Measurements from ENCODE around the gene SAA1.
"Not testable (repeated sequence)": the region's sequence is repeated elsewhere in the genome, so short reads cannot be mapped to it uniquely, and the experiment has no call there.

SAA1 gene

DNA sequence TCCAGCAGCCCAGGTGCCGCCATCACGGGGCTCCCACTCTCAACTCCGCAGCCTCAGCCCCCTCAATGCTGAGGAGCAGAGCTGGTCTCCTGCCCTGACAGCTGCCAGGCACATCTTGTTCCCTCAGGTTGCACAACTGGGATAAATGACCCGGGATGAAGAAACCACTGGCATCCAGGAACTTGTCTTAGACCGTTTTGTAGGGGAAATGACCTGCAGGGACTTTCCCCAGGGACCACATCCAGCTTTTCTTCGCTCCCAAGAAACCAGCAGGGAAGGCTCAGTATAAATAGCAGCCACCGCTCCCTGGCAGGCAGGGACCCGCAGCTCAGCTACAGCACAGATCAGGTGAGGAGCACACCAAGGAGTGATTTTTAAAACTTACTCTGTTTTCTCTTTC, at the start of gene SAA1:
Gene SAA1 (plus strand): TSS at position 316 of the 400 bp plus-strand sequence. CDS start 624 bp downstream, outside the sequence.
- no peak for DNase-seq

DNA sequence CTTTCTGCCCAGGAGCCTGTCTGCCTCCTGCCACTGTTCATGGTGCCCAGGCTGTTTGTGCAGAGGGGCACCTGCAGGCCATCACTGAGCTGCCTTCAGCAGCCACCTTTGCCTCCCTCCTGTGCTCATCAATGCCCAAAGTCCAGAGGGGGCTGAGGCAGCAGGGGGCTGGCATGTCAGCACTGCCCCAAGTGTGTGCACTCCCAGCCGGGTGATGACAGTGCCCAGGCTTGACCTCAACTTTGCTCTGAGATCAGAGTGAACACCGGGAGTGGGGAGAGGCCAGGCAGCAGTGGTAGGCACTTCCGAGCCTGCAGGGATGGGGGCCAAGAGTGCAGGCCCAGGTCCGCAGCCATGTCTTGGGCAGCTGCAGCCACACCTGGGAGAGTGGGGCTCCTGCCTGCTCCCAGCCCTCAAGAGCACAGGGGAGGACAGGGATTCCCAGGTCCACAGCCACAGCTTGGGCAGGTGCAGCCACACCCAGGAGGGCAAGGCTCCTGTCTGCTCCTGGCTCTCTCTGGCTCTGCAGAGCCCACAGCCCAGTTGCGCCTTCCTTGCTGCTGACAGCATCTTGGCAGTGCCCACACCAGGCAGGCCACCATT, 44.7 kb upstream of the SAA1 start:
- DNase-seq = no peak

DNA sequence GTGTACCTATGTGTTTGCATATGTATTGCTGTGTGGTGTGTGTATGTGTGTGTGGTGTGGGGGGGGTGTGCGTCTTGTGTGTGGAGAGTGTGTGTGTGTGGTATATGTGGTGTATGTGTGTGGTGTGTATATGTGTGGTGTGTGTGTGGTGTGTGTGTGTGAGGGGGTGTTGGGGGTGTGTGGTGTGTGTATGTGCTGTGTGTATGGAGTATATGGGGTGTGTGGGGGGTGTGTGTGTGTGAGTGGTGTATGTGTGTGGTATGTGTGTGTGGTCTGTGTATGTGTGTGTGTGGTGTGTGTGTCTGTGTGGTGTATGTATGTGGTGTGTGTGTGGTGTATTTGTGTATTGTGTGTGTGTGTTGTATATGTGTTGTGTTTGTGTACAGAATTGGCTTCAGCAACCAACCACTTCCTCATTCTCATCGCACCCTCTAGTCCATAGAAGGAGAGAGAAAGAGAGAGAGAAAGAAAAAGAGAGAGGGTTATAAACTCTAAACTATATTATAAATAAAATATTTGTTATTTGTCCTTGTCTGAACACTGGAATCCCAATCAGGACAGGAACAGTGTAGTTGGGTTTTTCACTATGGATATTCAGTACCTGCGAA, 43.1 kb upstream of the SAA1 start:
- DNase-seq = no peak

DNA sequence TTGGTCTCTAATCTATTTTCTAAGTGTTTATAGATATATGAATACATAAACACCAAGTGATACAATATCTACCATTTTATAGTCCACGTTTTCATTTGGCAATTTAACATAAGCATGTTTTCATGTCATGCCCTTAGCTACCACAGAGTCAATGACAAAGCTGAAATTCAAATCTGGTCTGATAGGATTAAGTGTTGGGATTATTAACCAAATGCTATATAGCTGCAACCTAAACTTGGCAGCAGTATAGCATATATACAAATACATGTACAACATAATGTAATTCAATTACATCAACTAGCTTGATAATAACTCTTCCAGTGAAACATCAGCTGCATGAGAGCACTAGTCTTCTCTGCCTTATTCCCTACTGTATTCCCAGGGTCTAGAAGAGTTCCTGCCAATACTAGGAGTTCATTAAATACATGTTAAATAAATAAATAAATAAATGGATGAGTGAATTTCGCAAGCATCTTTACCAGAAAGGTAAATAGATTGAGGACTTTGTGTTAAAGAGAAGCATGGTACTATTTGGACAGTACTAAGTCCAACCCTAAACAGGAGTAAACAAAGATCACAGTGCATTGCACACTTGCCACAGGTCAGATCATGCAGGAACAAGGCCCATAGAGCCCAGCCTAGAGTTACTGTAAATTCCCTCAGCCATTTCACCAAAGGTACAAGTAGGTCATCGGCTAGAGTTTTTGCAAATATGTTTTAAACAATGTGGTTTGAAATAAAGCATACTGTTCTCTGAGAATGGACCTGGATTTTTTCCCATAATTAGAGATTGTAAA, 42.3 kb upstream of the SAA1 start:
- no peak for DNase-seq

DNA sequence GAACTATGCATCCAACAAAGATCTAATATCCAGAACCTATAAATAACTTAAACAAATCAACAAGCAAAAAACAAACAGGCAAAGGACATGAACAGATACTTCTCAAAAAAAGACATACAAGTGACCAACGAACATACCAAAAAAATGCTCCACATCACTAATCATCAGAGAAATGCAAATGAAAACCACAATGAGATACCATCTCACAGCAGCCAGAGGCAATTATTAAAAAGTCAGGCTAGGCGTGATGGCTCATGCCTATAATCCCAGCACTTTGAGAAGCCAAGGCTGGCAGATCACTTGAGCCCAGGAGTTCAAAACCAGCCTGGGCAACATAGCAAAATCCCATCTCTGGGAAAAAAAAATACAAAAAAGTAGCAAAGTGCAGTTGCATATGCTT, 40.2 kb upstream of the SAA1 start:
- DNase-seq = no peak

DNA sequence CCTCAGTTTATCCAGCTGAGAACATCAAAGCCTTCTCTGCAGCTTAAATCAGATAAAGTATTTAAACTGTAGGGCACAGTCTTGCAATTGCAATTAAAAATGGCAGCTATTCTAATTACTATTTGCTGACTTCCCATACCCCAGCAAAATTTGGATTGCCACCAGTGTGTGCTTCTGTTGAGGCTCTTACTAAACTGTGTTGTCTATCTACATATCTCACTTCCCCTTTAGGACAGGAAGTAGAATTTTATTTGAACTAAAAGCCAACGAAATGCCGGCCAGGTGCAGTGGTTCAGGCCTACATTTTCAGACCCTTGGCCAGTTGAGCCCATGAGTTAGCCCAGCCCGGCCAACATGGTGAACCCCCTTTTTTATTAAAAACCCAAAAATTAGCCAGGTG, 36.6 kb upstream of the SAA1 start:
- DNase-seq = no peak

DNA sequence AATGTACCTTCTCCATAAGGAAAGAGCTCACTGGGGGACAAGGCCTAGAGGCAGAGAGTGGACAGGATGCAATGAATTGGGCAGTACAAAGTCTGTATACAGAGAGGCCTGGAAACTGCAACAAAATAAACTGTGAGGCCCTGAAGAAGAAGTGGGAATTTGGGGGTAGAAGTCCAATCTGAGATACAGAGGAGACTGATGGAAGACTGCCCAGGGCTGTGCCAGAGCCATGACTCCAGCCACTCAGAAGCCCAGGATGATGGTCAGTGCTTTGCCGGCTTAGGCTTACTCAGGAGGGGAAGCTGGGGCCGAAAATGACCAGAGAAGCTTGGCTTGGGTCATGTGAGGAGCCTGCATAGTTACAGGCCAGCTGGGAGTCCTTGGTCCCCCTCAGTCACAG, 35.2 kb upstream of the SAA1 start:
- no peak for DNase-seq

DNA sequence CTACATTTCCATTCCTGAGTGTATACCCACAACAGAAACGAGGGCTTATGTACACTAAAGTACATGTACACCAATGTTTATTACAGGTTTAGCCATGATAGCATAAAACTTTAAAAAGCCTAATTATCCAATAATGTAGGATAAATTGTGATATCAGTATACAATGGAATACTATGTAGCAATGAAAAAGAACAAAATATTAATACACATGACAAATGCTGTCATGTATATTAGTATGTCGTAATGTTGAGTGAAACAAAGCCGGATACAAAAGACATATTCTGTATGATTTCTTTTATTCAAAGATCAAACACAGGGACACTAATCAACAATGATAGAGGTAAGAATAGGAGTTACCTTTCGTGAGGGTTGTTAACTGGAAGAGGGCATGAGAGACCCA, 32.2 kb upstream of the SAA1 start:
- no peak for DNase-seq

DNA sequence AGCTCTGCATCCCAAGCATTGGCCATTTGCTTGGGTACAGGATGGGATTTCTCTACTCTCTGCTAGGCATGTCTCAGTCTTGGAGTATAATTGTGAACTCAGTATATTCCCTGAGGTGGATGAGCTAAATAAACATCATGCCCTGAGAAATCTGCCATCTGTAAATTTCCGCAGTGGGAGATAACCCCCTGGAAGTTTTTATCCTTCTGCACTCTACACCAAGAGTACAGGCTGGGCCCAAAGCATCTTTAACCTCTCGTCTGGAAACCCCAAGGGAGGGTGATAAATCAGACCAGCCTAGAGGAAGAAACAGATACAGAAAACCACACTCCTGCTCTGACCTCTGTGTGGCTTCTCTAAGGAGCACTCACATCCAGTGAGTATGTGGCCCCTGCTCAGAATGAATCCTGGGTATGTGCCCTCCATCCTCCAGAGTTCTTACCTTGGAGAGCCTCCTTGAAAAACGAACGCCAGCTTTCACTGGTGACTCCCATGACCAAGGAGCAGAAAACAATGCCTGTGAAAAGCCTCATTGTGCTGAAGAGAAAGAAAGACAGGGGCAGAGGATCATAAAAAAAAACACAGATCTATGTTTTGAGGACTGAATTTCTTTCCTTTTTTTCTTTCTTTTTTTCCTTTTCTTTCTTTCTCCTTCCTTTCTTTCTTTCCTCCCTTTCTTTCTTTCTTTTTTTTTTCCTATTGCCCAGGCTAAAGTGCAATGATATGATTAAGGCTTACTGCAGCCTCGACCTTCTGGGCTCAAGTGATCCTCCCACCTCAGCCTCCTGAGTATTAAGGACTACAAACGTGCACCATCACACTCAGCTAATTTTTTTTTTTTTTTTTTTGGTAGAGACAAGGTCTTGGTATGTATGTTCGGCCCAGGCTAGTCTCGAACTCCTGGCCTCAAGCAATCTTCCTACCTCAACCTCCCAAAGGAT, 30.4 kb upstream of the SAA1 start:
- DNase-seq = no peak

DNA sequence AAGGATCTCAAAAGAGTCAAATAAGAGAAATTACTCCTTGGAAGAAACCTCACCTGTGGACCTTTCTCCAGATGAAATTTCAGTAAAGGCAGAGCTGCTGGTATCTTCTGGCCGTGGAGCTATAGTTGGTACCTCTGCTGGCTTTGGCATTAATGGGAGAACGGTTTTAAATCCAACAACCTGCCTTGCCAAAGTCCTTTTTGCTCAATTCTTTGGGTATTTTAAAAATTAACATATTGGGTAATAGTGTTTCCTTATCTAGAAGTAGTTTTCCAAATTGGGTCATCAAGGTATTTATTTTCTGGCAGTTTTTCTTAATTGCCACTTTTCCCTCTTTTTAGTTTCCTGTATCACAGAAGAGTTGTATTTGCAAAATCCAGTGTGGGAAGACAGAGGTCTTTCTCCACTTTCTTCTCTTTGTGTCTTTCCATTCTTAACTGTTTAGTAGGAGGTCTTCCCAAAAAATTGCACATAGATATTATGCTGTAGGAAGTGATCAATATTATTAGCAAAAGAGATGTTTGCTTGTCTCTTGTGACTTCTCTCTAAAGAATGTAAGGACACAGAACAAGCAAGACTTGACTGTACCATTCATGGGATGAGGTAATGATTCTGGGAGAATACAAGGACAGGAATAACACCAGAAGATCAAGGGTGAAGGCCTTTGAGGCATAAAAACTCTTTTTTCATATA, 29.3 kb upstream of the SAA1 start, which contains the start of gene SAA4:
Gene SAA4 (minus strand): TSS at position 139 of the 693 bp plus-strand sequence. CDS start 876 bp downstream, outside the sequence.
- no peak for DNase-seq

DNA sequence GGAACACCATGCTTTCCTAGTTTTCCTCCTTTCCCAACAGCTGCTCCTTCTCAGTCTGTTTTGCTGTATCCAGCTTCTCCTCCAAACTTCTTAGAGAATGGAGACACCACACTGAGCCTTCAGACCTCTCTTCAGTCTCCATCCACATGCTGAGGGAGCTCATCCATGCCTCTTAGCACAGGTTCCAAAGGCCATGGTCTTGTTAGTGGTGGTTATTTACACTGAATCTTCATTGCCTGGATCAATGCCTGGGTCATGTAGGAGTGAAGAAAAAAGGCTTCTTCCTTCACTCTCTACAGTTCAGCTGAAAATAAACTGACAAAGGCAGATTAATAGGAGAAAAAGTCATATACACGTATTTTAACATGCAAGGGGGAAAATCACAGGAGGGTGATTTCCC, 26.4 kb upstream of the SAA1 start:
- DNase-seq = no peak

DNA sequence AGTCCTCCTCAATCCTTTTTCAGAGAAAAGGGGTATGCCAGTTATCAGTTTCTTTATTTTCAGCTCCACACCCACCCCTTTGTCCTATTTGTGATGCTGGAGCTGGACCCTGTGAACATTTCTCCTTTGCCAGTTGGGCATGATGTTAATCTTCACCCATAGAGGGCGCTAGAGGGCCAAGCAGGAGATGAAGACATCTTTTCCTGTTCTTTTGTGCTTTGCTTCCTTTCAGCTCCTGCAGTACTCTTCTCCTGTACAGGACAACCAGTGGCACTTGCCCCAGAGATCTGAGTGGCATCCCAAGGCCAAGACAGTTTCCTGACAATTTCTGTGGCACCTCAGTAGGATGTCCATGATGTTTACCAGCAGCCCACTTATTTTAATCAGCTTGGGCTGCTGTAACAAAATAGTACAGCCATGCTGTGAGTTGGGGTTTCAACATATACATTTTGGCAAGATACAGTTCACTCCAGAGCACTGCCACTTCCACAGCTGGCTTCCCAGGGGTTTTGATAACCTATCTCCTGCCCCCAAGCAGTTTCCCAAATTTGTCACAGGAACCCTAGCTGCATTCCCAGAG, 22.2 kb upstream of the SAA1 start:
- DNase-seq = peak; percentile 57

DNA sequence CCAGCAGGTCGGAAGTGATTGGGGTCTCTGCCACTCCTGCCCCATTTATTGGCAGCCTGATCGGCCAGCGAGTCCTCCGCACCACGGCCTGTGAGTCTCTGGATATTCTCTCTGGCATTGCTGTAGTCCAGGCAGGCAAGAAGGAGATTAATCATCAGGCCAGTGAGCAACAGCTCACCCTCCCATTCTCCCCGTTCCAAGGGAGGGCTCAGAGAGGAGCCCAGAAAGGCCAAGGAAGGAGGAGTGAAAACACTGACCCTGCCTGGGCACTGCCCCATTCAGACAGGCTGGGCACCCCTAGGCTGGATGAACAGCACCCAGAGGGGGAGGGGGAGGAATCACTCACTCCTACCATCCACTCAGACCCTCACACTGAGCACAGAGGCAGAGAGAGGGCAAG, 20.7 kb upstream of the SAA1 start:
- no peak for DNase-seq

DNA sequence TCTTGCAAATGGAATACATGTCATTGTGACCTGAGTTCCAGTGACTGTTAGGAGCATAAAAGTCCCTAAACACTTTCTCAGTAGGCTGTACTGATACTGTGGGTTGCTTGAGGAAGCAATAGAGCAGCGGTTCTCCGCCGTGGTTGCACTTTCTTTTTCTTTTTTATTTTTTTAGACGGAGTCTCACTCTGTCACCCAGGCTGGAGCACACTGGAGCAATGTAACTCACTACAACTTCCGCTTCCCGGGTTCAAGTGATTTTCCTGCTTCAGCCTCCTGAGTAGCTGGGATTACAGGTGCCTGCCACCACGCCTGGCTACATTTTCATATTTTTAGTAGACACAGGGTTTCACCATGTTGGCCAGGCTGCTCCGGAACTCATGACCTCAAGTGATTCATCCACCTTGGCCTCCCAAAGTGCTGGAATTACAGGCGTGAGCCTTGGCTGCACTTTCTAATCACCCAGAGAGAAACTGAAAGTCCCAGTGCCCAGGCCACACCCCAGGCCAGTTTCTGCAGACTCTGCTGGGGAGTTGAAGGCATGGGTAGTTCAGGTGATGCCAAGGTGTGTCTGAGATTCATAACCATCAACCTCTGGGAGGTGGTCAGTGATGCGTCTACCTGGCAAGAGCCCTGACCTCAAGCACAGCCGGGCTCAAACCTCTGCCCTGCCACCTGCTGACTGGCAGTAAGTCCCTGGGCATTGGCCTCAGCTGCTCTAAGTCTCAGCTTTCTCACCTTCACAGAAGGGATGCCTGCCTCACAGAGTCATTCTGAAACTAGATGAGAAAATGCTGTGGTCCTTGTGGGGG, 19.5 kb upstream of the SAA1 start:
- not testable (repeated sequence) for DNase-seq

DNA sequence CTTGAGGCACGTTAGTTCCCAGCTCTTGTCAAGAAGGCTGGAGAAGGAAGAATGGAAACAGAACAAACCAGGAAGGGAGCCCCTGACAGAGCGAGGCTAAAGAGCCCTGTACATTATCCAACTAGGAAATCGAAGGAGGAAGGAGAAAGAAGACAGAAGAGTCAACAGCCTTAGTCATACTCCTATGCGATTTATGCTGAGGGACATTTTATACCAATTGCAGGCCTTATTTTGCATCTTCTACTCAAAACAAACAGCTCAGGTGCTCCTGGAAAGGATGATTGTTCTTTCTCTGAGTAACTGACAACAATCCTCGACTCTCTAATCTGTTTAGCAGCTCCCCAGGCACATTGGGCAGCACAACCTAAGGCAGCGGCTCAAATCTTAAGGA, 18.9 kb upstream of the SAA1 start:
- not testable (repeated sequence) for DNase-seq

DNA sequence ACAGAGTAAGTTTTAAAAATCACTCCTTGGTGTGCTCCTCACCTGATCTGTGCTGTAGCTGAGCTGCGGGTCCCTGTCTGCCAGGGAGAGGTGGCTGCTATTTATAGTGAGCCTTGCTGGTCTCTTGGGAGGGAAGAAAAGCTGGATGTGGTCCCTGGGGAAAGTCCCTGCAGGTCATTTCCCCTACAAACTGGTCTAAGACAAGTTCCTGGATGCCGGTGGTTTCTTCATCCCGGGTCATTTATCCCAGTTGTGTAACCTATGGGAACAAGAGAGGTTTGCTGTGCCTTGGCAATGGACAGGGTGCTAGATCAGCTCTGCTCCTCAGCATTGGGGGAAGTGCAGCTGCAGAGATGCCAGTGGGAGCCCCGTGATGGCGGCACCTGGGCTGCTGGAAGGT, 17.5 kb upstream of the SAA1 start, which contains the start of gene SAA2:
Gene SAA2 (minus strand): TSS at position 108 of the 400 bp plus-strand sequence. CDS start 657 bp downstream, outside the sequence.
- DNase-seq = no peak

DNA sequence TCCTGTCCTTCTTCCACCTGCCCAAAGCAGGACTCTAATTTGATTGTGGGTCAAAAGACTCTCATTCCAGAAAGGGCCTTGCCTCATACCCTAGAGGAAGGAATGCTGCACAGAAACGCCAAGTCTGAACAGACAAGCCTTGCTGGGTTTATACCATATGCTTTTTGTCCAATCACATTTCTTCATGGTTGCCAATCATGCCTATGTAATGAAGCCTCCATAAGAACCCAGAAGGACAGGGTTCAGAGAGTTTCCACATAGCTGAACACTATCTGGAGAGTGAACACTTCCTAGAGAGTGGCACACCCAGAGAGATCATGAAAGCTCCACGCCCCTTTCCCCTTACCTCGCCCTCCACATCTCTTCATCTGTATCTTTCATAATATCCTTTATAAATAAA, 12.8 kb upstream of the SAA1 start:
- DNase-seq = no peak

DNA sequence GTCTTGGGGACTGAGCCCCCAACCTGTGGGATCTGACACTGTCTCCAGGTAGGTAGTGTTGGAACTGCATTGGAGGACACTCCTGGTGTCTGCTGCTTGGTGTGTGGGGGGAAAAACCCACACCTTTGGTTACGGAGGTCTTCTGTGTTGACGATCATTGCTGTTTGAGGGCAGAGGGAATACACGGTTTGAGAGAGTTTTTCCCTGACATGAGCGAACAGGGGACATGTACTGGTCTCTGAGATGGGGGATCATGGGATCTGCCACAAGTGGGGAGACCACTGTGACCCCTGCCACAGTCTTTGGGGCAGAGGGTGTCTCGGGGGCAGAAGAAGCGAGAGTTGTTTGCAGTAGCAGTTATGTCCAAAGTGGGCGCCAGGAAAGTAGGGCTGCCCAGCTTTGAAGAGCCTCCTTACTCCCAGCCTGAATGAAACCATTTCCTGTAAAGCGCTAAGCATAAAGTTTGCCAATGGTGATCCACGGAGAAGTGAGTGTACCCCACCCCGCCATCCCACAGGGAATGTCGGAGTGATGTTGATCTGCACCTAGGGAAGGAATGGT, 12.2 kb upstream of the SAA1 start:
- no peak for DNase-seq

DNA sequence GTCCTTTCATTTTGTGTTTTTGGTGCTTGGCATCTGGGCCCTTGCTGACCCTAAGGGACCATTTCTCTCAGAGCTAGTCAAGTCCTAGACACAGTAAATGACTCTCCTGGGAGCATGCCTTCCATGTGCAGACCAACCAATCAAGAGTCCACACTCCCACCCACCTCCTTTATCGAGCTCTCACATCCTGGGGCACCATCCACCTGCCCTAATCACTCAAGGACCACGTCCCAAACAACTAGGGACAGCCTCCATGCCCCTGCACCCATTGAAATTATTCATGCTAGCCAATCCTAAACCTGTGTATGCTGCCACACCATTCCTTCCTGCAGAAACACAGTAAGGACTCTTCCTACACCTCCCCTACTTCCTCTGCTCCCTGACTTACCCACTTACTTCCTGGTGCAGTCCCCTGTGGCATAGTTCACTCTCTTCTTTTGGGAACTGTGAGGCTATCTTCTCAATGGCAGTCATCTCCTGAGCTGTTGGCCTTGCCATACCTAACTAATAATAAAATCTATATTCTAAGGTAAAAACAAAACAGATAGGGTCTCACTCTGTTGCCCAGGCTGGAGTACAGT, 11.2 kb upstream of the SAA1 start:
- DNase-seq = no peak

DNA sequence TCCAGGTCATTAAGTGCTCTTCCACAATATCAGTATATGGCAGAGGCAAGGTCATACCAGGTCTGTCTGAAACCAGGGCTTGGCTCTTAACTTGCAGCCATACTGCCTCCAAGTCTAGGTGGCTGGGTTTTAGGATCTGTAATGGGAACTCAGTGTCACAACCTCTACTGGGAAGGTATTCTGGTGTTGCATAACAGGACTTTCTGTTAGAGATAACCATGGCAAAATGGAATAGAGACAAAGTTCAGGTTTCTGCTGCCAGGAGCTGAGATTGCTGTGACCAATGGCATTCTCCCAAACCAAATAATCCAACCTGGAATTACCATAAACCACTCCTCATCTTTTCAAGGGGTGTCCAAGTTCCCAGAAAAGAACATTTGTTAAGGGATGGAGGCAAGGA, 6.8 kb upstream of the SAA1 start:
- DNase-seq = no peak
